Epithelial cell of proximal tubule (primary cell): ENCODE measurements around the gene RFX8. TPM values are rescaled to one million over a fixed set of nuclear protein-coding genes. Genes with fewer than 3 reads are reported as not detected.

ENCODE experiments used
- DNase-seq: peaks from one replicate; pipeline ENCODE4 v3.0.0-alpha.2; 2011; ENCODE audit warnings: low read depth
- H3K4me3 ChIP-seq: 2 replicates; pipeline ENCODE4 v1.5.1; 2011; ENCODE audit warnings: low read depth, mild to moderate bottlenecking, low read length
- CTCF ChIP-seq: conservative IDR thresholded peaks from 2 replicates; pipeline ENCODE4 v1.5.1; 2012; ENCODE audit warnings: low read depth, mild to moderate bottlenecking, low read length
- total RNA-seq: library from RNA; depleted of rRNA; stranded (reverse); fragments of >200 nt; gene quantifications from 2 replicates; pipeline ENCODE4 v1.2.3, GENCODE V29; 2015

Gene RFX8
- total RNA-seq, 1 donor from 2014 or later: not detected

GRCh38 chr2:101371636-101372035 is 103.3 kb downstream of the RFX8 start:
- TF ChIP-seq CTCF: no peak
- DNase-seq: no peak

GRCh38 chr2:101369100-101369499 is 105.8 kb downstream of the RFX8 start:
- TF ChIP-seq CTCF: no peak
- no peak overlapping the region for H3K4me3 ChIP-seq
- no peak for DNase-seq

More at GRCh38 chr2:101371636-101372035, 103.3 kb downstream of the RFX8 start:
- H3K4me3 ChIP-seq: no peak overlapping the region

GRCh38 chr2:101368376-101368775 is 106.5 kb downstream of the RFX8 start:
- H3K4me3 ChIP-seq: no peak overlapping the region
- no peak for TF ChIP-seq CTCF
- no peak for DNase-seq

GRCh38 chr2:101367508-101367907 is 107.4 kb downstream of the RFX8 start:
- TF ChIP-seq CTCF: no peak
- no peak for DNase-seq

GRCh38 chr2:101364878-101365277 is 110.0 kb downstream of the RFX8 start:
- H3K4me3 ChIP-seq: no peak overlapping the region
- no peak for DNase-seq
- TF ChIP-seq CTCF: no peak

More at GRCh38 chr2:101367508-101367907, 107.4 kb downstream of the RFX8 start:
- no peak overlapping the region for H3K4me3 ChIP-seq

- TF ChIP-seq CTCF: no peak
- no peak for DNase-seq
- H3K4me3 ChIP-seq: no peak overlapping the region
Observed at GRCh38 chr2:101362777-101363176, 112.1 kb downstream of the RFX8 start.

- no peak overlapping the region for H3K4me3 ChIP-seq
- no peak for DNase-seq
- no peak for TF ChIP-seq CTCF
Observed at GRCh38 chr2:101362316-101362715, 112.6 kb downstream of the RFX8 start.
